Measurements from ENCODE around the gene ATG7. TPM values are rescaled to one million over a fixed set of nuclear protein-coding genes. Genes with fewer than 3 reads are reported as not detected.

The ATG7 gene
- total and polyA plus RNA-seq, 10 of the 15 experiments (the other 5 are each of a cell fraction or from before 2014, with no cell fraction given) = 13.5 to 49.5 (median 26.4) TPM

DNA sequence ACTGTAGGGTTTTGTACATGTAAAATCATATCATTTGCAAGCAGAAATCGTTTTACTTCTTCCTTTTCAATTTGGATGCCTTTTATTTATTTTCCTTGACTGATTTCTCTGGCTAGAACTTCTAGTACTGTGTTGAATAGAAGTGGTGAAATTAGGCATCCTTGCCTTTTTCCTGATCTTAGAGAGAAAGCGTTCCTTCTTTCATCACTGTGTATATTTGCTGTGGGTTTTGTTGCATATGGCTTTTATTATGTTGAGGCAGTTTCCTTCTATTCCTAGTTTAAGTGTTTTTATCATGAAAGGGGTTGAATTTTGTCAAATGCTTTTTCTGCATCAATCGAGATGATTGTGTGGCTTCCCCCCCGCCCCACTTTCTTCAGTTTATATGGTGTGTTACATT is 140.9 kb downstream of the ATG7 start:
- intact Hi-C loops (cut with micrococcal nuclease; ENCODE audit: unreplicated experiment) (no loop called here), in situ Hi-C loops (cut with MboI) (no loop called here)
- H2AFZ ChIP-seq (ENCODE audit: control insufficient read depth, low read depth, low read length) = no peak overlapping the region
- ChIA-PET POLR2A (no interaction called here), SMC1A (ENCODE audit: uncharacterized antibody, unreplicated experiment) (no interaction called here), RAD21 (ENCODE audit: unreplicated experiment) (no interaction called here), CTCF (no interaction called here)
- H3K36me3 ChIP-seq (ENCODE audit: control insufficient read depth in 2 of 2, insufficient read depth in 2 of 2, low read length in 1 of 2) = no peaks in the 10 kb centered on the region
- WGBS (ENCODE audit: insufficient coverage, insufficient replicate concordance, low lambda C conversion rate, missing lambda C conversion rate) = 83% methylated on average over 4 of the region's 4 CpGs
- ATAC-seq (no peak), DNase-seq (ENCODE audit: low read depth, low spot score) (no peak), FAIRE-seq (no peak)
- no peak overlapping the region for H3K27ac ChIP-seq (ENCODE audit: control insufficient read depth, insufficient read depth)
- H3K9ac ChIP-seq (ENCODE audit: control insufficient read depth, insufficient read depth, low read length) = no peak overlapping the region
- H3K4me3 ChIP-seq = no peak overlapping the region
- BruUV-seq (replicated peaks) = no TSS peak
- no peaks in the 10 kb centered on the region for H4K20me1 ChIP-seq (ENCODE audit: control insufficient read depth, insufficient read depth)
- no peaks in the 10 kb centered on the region for H3K27me3 ChIP-seq (replicated peaks in 1 of 2; ENCODE audit: control insufficient read depth in 2 of 2, insufficient read depth in 2 of 2, low read length in 1 of 2)
- H3K79me2 ChIP-seq (ENCODE audit: control insufficient read depth, insufficient read depth, low read length) = no peaks in the 10 kb centered on the region
- TF ChIP-seq NR2F1 (conservative IDR thresholded peaks at IDR 0.05) = no peak
- no peak for TF ChIP-seq TCF7 (IDR thresholded peaks at IDR 0.05; ENCODE audit: borderline replicate concordance)
- TF ChIP-seq WRNIP1 (IDR thresholded peaks at IDR 0.05; ENCODE audit: borderline replicate concordance, low read depth, low read length) = no peak
- no peak for TF ChIP-seq HDGF (IDR thresholded peaks at IDR 0.05)
- no peak for TF ChIP-seq SREBF1 (IDR thresholded peaks at IDR 0.05; ENCODE audit: low read length)
- no peak for TF ChIP-seq YY1 (IDR thresholded peaks at IDR 0.05; ENCODE audit: low read depth, low read length)
- TF ChIP-seq, protein P1, sequence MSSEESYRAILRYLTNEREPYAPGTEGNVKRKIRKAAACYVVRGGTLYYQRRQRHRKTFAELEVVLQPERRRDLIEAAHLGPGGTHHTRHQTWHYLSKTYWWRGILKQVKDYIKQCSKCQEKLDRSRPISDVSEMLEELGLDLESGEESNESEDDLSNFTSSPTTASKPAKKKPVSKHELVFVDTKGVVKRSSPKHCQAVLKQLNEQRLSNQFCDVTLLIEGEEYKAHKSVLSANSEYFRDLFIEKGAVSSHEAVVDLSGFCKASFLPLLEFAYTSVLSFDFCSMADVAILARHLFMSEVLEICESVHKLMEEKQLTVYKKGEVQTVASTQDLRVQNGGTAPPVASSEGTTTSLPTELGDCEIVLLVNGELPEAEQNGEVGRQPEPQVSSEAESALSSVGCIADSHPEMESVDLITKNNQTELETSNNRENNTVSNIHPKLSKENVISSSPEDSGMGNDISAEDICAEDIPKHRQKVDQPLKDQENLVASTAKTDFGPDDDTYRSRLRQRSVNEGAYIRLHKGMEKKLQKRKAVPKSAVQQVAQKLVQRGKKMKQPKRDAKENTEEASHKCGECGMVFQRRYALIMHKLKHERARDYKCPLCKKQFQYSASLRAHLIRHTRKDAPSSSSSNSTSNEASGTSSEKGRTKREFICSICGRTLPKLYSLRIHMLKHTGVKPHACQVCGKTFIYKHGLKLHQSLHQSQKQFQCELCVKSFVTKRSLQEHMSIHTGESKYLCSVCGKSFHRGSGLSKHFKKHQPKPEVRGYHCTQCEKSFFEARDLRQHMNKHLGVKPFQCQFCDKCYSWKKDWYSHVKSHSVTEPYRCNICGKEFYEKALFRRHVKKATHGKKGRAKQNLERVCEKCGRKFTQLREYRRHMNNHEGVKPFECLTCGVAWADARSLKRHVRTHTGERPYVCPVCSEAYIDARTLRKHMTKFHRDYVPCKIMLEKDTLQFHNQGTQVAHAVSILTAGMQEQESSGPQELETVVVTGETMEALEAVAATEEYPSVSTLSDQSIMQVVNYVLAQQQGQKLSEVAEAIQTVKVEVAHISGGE (CRISPR knock-in tag; IDR thresholded peaks at IDR 0.05) = no peak
- H3K4me2 ChIP-seq (ENCODE audit: control insufficient read depth, insufficient read depth) = no peak overlapping the region
- H3K9me3 ChIP-seq (replicated peaks; ENCODE audit: control insufficient read depth, insufficient read depth, low read length) = peaks cover 6% of the 10 kb centered on the region; the same call in 2 of the 3 replicates
- no peaks in the 10 kb centered on the region for H3K4me1 ChIP-seq (ENCODE audit: control insufficient read depth, insufficient read depth, low read length)
